ENCODE data around the gene TMEM132C.

TMEM132C gene

GRCh38 chr12:128510511-128510910 lies 243.5 kb downstream of the TMEM132C start:
- DNase-seq: no peak

GRCh38 chr12:128513331-128513730 lies 246.4 kb downstream of the TMEM132C start:
- DNase-seq: no peak

GRCh38 chr12:128513831-128514230 lies 246.9 kb downstream of the TMEM132C start:
- DNase-seq: no peak

GRCh38 chr12:128518644-128519043 lies 251.7 kb downstream of the TMEM132C start:
- DNase-seq: no peak

- DNase-seq: no peak
Observed at GRCh38 chr12:128519426-128519825, 252.5 kb downstream of the TMEM132C start.

GRCh38 chr12:128521981-128522380 lies 255.0 kb downstream of the TMEM132C start:
- no peak for DNase-seq

- DNase-seq: no peak
Observed at GRCh38 chr12:128524439-128524838, 257.5 kb downstream of the TMEM132C start.

- DNase-seq: no peak
Observed at GRCh38 chr12:128531170-128531569, 264.2 kb downstream of the TMEM132C start.

GRCh38 chr12:128534906-128535305 lies 267.9 kb downstream of the TMEM132C start:
- DNase-seq: no peak

GRCh38 chr12:128536810-128537209 lies 269.8 kb downstream of the TMEM132C start:
- DNase-seq: no peak

GRCh38 chr12:128537668-128538067 lies 270.7 kb downstream of the TMEM132C start:
- no peak for DNase-seq

- DNase-seq: no peak
Observed at GRCh38 chr12:128542844-128543243, 275.9 kb downstream of the TMEM132C start.

GRCh38 chr12:128543460-128543859 lies 276.5 kb downstream of the TMEM132C start:
- no peak for DNase-seq

- no peak for DNase-seq
Observed at GRCh38 chr12:128543971-128544370, 277.0 kb downstream of the TMEM132C start.

GRCh38 chr12:128548949-128549348 lies 282.0 kb downstream of the TMEM132C start:
- DNase-seq: no peak

- DNase-seq: no peak
Observed at GRCh38 chr12:128549601-128550218, 282.7 kb downstream of the TMEM132C start.

- DNase-seq: no peak
Observed at GRCh38 chr12:128551266-128551665, 284.3 kb downstream of the TMEM132C start.

GRCh38 chr12:128554546-128555304 lies 287.8 kb downstream of the TMEM132C start:
- DNase-seq: no peak

GRCh38 chr12:128557231-128557630 lies 290.3 kb downstream of the TMEM132C start:
- DNase-seq: no peak

GRCh38 chr12:128564956-128565355 lies 298.0 kb downstream of the TMEM132C start:
- no peak for DNase-seq

GRCh38 chr12:128567730-128568129 lies 300.8 kb downstream of the TMEM132C start:
- DNase-seq: no peak

GRCh38 chr12:128570191-128571065 lies 303.5 kb downstream of the TMEM132C start:
- DNase-seq: no peak
